ENCODE data around the gene CLCN6. TPM values are rescaled to one million over a fixed set of nuclear protein-coding genes. Genes with fewer than 3 reads are reported as not detected.

CLCN6 gene
- total RNA-seq, 1 experiment from 2014 or later = 6.2 TPM

DNA sequence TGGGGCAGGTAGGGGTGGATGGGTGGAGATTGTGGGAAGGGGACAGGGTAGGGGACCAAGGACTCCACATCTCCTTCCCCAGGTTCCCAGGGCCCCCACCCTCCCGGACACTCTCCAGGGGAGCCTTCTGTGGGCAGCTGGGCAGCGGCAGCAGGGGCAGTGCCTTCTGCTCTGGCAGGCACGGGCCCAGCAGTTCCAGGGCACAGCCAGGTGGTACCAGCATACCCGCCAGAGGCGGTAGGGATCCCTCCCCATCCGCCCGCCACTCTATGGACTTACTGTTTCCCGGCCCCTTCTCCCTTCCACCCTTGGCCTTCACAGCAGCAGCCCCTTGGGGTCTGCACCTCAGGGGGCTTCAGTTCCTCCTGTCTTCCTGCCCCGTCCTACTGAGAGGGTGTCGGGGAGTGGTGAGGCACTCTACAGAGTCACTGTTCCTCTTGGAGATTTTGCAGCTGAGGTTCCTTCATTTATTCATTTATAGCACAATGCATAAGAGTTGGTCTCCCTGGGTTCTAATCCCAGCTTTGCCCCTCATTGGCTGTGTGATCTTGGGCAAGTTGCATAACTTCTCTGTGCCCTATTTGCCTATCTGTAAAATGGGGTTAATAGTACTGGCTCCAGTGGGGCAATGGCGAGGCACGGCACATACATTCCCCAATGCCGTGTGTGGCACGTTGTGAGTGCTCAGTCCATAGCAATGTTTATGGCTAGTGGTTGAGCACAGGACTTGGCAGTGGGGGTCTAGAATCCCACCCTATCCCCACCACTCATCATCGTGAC is 27.0 kb upstream of the CLCN6 start:
- DNase-seq (ENCODE audit: low read depth) = no peak

DNA sequence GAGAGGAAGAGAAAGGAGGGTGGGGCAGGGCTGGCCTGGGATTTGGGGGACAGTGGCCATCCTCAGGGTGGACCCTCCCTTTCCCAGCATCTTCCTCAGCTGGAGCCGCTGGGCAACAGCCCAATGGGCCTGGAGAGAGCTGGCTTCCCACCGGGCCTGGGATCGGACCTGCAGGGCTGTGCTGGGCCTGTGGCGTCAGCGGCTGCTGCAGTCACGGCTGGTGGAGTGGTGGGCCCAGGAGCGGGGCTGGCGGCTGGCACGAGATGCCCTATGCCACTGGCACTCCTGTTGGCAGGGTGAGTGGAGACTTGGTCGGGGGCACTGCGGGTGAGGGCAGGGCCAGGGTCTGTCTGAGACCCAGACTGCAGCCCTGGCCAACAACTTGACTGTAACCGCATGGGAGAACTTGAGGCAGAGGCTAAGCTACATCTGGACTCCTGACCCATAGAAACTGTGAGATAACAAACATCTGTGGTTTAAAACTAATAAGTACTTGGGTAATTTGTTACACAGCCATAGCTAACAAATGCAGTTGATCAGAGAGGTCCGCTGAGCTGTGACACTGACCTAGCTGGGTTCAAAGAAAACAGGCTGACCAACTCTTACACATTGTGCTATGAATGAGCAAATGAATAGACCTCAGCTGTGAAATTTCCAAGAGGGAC is 26.1 kb upstream of the CLCN6 start:
- DNase-seq (ENCODE audit: low read depth) = no peak

DNA sequence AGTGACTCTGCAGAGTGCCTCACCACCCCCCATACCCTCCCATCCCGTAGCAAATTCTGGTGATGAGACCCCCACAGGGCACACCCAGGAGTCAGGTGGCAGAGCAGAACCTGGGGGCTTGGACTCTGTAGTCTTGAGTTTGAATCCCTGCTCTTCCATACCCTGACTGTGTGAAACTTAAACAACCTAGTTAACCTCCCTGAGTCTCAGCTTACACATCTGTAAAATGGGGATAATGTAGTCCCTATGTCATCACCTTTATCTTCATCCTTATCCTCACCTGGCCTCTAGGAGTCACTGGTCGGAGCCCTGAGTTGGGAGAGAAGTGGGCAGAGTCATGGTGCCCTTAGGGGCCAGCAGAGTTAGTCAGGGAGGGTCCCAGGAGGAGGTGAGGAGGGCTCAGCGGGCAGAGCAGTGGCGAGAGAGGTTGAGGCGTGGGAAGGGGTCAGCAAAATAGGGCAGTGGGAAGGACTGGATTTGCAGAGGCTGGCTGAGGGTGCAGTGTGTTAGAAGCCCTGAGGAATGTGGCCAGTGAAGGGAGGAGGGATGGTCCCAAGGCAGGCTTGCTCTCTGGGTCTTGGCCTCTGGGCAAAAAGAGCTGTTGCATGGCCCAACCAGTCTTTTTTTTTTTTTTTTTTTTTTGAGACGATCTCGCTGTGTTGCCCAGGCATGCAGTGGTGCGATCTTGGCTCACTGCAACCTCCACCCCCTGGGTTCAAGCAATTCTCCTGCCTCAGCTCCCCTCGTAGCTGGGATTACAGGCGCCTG is 25.4 kb upstream of the CLCN6 start:
- DNase-seq (ENCODE audit: low read depth) = no peak

DNA sequence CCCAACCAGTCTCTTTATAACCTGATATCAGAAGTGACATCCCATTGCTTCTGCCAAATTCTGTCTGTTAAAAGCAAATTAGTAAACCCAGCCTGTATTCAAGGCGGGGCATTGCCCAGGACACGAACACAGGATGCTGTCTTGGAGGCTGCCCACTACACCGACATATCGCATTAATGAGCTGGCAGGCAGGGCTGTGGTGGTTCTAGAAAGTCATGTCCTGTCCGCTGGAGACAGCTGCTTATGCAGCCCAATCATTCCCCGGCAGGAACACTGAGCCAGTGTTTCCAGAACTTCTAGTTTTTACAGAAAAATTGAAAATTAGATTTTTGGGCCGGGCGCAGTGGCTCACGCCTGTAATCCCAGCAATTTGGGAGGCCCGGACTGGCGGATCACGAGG is 24.7 kb upstream of the CLCN6 start:
- DNase-seq (ENCODE audit: low read depth) = no peak

DNA sequence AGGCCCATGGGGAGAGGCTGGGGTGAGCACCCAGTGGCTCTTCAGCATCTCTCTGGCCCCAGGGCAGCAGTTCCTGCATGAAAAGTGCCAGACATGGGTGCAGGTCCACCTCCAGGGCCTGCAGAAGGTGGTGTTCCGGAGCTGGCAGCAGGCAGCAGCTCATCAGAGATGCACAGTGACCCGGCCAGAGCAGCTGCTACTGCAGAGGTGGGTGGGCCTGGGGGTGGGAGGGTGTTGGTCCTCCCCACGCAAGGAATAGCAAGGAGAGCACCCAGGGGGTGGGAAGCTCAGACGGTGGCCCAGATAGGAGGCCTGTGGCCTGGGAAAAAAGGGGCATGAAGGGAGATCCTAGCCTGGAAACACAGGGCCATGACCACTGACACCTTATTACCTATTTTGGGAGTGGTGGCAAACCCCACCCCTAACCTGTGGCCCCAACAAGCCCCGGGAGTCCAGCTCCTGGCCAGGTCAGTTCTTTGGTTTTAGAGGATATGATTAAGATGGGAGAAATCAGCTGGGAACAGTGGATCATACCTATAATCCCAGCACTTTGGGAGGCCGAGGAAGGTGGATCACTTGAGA is 23.8 kb upstream of the CLCN6 start:
- DNase-seq (ENCODE audit: low read depth) = no peak

DNA sequence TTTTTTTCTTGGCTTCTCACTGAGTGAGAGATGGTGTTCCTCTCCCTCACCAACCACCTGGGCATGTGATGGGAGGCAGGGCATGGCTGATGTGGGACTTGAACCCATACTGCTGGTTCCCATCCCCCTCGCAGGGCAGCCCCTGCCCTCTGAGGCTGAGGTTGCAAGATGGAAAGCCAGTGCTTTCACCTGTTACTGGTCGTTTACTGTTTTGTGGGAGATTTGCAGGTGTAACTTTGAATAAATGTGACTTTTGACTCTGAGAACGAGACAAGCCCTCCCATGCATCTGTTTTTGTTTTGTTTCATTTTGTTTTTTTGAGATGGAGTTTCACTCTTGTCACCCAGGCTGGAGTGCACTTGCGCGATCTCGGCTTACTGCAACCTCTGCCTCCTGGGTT is 22.4 kb upstream of the CLCN6 start:
- no peak for DNase-seq (ENCODE audit: low read depth)

DNA sequence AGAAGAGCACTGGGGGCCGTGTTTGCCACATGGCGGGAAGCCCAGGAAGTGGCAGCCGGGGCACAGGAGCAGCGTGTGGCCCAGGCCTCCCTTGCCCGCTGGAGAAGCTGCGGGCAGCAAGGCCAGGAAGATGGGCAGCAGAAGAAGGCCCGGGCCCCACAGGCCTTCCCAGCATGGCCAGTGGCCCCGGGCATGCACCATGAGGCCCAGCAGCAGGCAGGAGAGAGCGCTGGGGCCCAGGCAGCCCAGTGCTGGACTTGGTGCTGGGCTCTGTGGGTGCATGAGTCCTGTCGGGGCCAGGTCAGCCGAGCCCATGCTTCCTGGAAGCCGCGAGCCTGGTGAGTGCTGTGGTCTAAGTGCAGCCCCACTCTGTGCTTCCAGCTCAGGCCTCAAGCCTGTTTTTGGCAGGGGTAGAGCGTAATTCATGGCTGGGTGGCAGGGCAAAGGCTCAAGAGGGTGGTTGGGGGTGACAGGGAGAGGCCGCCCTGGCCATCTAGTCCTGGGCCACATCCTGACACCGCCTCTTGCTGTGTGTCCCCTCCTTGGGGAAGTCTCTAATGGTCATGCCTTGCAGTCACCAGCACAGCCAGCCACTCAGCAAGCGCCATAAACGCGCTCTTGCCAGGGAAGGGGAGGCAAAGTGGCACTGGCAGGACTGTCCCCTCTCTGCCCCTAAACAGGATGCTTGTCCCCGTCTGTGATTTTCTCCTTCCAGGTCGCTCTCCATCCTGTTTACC is 21.6 kb upstream of the CLCN6 start:
- no peak for DNase-seq (ENCODE audit: low read depth)

DNA sequence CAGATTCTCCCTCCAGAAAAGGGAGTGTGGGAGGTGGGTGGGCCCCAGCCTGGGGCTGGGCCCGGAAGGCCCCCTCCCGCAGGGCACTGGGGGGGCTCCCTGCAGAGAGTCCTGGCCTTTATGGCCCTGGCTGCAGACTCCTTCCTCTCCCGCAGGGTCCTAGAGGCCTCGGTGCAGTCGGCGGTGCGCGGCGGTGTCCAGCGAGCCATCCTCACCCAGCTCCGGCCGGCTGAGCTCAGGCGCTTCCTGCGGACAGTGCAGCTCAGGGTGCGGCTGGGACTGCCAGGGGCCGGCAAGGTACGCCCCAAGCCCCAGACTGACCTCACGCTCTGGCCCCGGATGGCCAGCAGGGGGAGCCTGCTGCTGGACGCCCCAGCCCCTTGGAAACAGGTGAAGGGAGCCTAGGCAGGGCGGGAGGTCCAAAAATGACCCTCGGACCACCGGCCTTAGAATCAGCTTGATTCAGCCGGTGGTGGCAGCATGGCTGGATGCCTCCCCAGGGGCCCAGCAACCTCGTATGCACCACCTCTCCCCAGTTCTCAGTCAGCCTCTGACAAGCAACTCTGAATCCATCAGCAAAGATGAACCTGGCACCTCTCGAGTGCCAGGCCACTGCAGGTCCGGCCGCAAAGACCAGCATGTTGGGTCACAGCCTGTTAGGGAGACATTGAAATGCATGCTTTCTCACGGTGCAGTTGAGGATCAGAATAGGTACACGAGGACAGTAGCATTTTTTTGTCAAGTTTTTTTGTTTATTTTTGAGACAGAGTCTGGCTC is 20.8 kb upstream of the CLCN6 start:
- DNase-seq (ENCODE audit: low read depth) = peak; percentile 49

DNA sequence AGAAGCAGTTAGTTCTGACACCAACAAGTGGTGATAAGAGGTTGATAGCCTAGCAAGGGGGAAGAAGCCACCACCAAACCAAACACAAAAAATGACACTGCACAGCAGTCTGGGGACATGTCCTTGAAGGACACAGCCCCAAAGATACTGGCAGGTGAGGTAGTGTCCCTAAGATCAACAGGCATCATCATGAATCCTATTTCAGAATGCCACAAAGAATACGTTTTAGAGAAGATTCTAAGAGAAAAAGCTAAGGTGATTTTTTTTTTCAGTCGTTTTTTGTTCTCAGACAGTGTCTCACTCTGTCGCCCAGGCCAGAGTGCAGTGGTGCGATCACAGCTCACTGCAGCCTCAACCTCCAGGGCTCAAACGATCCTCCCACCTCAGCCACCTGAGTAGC is 19.8 kb upstream of the CLCN6 start:
- DNase-seq (ENCODE audit: low read depth) = no peak

DNA sequence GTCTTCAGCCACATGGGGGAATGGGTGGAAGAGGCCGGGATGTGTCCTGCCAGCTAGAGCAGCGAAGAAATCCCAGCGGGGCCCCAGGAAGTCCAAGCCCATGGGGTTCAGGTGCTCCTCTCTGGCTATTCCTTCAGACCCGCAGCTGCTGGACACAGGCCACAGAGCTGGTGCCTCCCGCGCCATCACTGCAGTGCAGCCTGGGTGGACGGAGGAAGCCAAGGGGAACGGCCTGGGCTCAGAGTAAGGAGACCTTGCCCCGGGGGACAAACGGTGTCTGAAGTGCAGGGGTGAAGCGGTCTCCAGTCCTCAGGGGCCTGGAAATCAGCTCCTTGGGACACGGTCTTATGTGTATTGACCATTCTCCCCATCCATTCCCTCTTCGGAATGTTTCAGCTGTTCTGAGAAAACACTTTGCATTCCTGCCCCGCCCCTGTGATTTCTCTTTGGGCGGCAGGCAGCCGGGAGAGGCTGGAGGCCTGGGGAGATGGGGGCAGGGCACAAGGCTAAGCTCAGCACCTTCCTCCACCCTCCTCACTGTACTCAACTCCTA is 18.7 kb upstream of the CLCN6 start:
- DNase-seq (ENCODE audit: low read depth) = peak; percentile 31

DNA sequence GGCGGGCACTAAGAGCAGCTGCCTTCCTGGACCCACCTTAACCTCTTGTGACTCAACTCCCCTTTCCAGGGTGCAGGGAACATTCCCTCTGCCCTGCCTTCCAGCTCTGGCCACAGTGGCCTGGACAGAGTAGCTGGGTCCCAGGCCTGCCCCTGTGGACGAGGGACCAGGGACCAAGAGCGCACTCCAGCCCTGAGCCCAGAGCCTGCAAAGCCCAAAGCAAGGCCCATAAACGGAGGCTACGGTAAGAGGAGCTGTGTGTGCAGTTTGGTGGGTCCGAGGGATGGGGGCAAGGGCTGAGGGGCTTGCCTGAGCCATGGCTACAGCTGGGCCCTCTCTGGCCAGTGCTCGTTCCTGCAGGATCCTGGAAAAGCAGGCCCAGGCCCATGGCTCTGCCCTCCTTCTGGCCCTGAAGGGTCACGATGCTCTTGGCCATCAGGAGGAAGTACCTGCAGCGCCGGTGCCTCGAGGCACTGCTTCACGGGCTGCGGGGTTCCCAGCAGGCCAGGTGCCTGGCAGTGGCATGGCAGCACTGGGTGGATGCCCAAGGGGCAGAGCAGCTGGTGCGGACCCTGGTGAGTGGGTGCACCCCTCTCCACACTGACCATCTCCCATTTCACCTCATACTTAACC is 18.1 kb upstream of the CLCN6 start:
- DNase-seq (ENCODE audit: low read depth) = no peak

DNA sequence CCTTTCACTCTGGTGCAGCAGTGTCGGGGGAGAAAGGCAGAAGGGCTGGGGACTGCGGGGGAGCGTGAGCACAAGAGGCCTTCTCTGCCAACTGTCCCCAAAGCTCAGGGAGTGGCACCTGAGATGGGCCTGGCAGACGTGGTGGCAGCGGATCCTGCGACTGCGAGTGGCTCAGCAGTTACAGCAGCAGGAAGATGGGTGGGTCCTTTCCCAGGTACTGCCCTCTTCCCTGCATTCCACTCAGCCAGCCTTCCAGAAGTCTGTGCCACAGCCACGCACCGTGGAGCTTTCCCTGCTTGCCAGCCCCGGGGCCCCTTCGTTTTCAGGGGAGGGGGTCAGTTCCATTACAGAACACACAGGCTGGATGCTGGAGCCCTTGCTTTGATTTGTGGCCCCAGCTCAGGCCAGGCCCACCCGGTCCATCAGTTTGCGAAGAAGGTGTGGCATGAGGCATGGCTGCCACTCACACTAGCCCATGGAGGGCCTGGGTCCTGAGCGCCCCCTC is 17.4 kb upstream of the CLCN6 start:
- DNase-seq (ENCODE audit: low read depth) = no peak

DNA sequence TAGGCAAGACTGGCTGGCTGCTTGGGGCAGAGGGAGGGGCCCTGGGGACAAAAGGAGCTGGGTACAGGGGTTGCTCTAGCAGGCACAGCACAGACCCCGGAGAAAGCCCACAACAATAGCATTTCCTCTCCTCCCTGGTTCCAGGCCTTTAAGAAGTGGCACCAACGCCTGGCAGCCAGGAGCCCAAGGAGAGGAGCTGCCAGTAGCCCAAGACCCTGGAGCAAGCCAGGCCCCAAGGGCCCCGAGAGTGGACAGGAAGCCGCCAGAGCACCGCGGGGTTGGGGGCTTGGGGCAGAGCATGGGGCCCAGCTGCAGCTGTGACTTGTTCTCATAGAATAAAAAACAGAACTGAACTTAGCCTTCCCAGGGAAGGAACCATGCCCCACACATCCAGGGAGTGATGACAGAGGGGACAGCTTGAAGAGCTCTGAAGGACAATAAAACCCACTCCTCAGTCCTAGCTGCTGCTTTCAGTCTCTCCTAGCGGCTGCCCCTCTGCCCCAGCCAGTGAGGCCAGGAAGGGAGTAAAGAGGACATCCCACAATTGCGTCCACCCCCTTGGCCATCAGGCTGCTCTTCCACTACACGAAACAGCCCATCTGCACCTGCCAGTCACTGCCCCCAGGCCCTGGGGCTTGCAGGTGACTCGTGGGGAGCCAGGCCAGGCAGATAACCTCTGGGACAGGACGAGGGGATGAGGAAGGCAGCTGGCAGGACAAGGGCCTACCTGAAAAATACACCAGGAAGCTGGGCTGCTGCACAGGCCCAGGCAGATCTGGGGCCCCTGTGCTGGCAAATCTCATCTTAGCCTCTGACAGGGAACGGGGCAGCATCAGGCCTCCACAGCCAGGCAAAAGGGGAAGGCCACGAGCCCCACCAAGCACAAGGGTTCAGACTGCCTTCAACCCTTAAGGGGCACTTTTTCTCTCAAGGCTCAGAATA is 16.6 kb upstream of the CLCN6 start:
- DNase-seq (ENCODE audit: low read depth) = no peak

DNA sequence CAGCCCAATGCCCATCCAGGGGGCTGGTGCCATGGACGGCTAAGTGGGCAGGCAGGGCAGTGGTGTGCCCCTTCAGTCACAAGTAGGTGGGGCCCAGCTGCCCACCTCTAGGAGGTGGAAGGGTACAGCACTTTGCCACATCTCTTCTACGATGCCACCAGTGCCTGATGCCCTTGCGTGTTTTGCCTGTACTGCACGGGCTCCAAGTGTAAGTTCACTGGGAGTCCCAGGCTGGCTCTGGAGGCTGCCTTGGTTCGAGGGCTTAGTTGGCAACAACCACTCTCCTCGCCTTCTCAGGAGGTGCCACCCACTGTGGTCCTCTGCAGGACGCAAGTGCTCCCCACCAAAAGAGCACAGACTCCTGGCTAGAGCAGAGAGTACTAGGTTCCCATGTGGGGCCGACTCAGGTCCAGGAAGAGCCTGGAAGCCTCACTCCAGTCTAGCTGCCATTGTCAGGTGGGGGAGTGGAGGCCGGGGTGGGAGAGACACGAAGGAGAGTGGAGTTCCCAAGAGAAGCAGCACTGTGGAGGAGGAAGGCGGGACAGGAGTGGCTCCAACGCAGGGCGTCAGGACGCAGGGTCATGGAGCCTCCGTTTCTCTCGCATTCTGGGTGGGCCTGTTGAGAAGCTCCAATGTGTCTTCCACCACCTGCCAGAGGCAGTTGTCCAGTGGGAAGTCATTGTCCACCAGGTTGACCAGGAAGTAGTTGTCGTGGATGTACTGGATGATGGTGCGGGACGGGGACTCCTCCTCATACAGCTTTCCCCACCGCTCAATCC is 15.7 kb upstream of the CLCN6 start:
- DNase-seq (ENCODE audit: low read depth) = no peak

DNA sequence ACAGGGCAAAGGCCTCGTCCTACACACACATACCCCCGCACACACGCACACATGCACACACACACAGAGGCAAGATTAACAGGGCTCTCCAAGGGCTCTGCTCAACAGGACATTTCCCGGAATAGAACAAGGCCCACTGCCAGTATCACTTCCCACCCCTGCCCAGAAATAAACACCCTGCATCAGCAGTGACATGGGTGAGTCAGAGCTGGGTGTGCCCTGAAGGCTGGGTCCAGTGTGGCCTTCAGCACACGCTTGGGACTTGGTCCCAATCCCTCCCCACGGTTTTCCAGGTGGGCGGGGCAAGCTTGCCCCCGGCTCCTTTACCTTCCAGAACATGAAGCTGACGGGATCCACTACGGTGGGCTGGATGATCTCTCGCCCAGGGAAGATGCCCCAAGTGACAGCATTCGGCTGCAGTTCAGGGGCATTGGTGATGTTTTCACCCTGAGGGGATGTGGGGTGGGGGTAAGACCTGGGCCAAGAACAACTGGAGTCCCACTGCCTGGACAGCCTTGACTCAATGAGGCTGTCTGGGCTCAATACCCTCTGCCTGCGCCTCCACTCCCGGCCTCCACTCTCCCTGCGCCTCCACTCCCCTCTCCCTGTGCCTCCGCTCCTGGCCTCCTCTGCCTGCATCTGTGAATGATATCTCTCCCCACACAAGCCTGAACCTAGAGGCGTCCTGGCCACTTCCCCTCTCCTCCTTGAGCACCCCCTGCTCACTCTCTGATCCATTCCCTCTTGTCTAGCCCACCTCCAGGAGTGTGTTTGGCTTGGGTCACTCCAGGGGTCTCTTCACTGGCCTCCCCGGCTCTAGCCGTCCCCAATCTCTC is 14.9 kb upstream of the CLCN6 start:
- peak; percentile 90 for DNase-seq (ENCODE audit: low read depth)

DNA sequence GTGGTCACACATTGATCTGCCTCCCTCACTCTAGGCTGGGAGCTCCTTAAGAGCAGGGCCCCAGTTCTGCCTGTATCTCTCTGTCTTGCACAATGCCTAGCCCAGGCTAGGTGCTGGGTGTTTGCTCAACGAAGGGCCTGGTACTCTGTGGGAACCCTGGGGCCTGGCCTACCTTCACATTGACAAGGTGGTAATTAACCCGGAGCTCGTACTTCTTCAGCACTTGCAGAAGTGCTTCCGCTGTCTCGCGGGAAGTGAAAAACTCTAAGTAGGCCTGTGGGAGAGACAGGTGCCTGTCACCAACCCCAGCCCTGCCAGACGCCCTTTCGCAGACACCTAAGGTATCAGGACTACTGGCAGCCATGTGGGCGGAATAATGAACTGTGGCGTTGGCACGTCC is 13.9 kb upstream of the CLCN6 start:
- no peak for DNase-seq (ENCODE audit: low read depth)

DNA sequence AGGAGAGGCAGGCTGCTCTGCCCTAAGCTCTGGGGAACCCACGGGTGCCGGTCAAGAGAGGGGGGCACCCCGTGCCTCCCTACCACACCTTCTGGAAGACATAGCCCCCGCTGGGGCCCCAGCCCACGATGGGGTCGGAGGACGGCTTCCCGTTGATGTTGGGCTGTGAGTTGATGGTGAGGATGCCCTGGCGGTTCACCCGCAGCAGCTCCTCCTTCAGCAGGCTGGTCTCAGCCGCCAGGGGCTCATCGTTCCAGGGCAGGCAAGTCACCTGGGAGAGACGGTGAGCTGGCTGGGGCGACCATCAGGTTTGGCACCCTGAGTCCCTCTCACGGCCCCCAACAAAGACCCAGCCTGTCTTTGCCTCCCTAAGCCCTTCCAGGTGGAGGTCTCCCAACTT is 12.2 kb upstream of the CLCN6 start:
- DNase-seq (ENCODE audit: low read depth) = no peak

Measured in RPMI7951 (cell line).